NCI-H345 (cell line): ENCODE results near the gene MRGPRX4.
"Not testable (repeated sequence)": the region's sequence is repeated elsewhere in the genome, so short reads cannot be mapped to it uniquely, and the experiment has no call there.

Source experiments
- DNase-seq: peaks from one replicate; lab custom pipeline; 2025; lab: John Stamatoyannopoulos, UW

The MRGPRX4 gene

DNA sequence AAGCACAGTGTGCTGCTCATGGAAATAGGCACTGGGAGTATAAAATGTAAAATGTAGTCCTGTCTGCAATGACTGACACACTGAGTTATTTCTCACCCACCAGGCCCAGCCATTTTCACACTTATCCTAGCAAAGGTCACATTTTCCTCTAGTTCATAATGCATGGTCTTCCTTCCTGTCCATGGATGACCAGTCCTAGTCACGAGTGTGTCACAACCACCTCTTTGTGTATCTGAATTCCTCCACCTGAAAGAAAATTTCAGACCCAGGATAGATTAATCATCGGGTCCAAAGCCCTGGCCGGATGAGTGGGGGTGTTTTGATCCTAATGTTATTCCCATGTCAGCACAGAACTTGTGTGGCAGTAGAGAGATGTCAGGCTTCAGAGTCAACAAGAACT is at the start of gene MRGPRX4:
Gene MRGPRX4 (plus strand): TSS at position 172 of the 400 bp plus-strand sequence. CDS start 420 bp downstream, outside the sequence.
- DNase-seq: no peak

DNA sequence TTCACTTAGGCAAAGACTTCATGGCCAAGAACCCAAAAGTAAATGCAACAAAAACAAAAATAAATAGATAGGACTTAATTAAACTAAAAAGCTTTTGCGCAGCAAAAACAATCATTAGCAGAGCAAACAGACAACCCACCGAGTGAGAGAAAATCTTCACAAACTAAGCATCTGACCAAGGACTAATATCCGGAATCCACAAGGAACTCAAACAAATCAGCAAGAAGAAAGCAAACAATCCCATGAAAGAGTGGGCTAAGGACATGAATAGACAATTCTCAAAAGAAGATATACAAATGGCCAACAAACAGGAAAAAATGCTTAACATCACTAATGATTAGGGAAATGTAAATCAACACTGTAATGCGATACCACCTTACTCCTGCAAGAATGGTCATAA is 41.5 kb upstream of the MRGPRX4 start:
- not testable (repeated sequence) for DNase-seq

- DNase-seq: no peak
Measured at GRCh38 chr11:18132341-18132740, 40.3 kb upstream of the MRGPRX4 start, which contains the start of gene MRGPRX3. TSS of gene MRGPRX3 (plus strand) at chr11:18132571. CDS start at chr11:18137203, 4,632 bp downstream.

- DNase-seq: no peak
Measured at GRCh38 chr11:18135308-18135707, 37.3 kb upstream of the MRGPRX4 start.

DNA sequence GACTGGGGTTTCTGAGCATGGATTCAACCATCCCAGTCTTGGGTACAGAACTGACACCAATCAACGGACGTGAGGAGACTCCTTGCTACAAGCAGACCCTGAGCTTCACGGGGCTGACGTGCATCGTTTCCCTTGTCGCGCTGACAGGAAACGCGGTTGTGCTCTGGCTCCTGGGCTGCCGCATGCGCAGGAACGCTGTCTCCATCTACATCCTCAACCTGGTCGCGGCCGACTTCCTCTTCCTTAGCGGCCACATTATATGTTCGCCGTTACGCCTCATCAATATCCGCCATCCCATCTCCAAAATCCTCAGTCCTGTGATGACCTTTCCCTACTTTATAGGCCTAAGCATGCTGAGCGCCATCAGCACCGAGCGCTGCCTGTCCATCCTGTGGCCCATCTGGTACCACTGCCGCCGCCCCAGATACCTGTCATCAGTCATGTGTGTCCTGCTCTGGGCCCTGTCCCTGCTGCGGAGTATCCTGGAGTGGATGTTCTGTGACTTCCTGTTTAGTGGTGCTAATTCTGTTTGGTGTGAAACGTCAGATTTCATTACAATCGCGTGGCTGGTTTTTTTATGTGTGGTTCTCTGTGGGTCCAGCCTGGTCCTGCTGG is 35.3 kb upstream of the MRGPRX4 start:
- no peak for DNase-seq

DNA sequence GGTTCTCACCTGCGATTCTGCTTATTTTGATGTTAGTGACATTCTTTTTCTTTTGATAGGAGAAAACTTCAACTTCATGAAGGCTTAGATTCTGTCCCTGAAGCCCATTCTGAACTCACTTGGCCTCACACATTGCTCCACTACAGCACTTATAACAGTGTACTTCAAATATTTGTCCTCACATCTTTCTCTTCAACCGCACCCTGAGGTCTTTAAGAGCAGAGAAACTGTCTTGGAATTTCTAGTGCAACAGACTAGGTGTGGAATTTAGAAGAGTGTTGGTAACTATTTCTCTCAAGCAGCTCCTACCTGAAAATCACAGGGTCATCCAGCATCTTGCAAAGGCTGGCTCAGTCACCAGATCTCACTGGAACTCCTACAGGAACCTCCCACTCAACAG is 32.5 kb upstream of the MRGPRX4 start:
- DNase-seq: no peak

DNA sequence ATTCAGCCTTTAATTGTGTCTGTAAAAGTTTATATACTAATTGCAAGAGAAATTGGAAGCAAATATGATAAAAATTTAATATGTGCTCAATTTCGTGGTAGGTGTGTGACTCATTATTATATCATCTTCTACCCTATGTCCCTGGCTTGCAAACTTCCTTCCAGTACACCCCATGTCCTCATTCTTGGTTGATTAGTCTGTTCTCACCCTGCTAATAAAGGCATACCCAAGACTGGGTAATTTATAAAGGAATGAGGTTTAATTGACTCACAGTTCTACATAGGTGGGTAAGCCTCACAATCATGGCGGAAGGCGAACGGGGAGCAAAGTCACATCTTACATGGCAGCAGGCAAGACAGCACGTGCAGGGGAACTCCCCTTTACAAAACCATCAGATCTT is 28.4 kb upstream of the MRGPRX4 start:
- DNase-seq: no peak

DNA sequence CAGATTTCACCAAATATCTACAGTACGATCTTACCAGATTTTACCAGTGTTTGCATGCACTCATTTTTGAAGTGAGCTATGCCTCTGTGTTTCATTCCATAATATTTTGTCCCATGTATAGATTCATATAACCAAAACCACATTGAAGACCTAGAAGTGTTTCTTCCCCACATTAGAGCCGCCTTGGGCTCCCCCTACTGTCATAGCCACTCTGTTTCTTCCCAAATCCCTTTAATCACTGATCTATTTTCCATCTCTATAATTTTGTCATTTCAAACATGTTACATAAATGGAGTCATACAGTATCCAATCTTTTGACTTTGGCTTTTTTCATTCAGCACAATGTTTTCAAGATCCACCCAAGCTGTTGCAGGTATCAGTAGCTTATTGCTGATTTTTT is 27.6 kb upstream of the MRGPRX4 start:
- no peak for DNase-seq

DNA sequence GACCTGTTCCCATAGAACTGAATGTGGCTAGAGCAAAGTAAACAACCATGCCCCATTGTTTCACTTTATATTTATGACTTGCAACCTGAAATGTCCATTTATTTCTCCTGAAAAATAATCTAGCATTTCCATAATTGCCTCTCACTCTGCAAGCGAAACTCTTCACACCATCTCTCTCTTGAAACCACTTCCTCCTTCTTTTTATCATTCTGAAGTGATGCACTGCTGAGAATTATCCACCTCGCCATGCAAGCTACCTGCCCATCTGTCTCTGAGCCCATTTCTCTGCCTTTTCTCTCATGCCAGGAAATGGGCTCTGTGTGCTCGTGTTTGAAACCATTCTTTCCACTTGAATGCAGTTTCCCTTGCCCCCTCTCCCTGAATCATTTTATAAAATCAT is 26.8 kb upstream of the MRGPRX4 start:
- no peak for DNase-seq

GRCh38 chr11:18151581-18151980 is 21.1 kb upstream of the MRGPRX4 start:
- DNase-seq: no peak

GRCh38 chr11:18168372-18168771 is 4.3 kb upstream of the MRGPRX4 start:
- DNase-seq: no peak

DNA sequence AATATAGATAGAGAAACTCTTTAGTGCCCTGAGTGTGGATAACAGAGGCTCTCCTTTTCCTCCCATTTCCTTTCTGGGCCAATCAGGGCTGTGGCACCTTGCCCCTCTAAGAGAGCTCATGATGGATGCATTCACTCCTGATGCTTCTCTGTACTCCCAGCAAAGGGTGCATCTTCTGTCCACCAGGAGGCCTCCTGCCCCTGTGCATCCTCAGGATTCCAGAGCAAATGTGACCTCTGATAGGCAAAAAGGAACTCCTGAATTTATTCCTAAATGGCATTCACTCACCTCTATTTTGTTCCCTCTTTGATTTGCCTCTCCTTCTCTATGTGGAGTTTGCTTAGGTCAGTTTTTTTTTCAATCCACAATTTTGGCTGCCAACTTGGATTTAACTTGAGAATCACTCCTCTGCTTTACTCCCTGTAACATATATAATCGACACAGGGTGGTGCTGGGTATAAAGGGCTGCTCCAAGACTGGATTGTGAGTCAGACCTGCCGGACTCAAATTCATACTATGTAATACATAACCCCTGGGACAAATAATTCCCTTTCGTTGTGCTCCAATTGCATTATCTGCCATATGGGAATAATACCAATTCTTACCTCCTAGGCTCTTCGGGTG is 1.1 kb upstream of the MRGPRX4 start:
- DNase-seq: peak; percentile 26

GRCh38 chr11:18173225-18173866 is 709 bp downstream of the MRGPRX4 start:
- DNase-seq: no peak

DNA sequence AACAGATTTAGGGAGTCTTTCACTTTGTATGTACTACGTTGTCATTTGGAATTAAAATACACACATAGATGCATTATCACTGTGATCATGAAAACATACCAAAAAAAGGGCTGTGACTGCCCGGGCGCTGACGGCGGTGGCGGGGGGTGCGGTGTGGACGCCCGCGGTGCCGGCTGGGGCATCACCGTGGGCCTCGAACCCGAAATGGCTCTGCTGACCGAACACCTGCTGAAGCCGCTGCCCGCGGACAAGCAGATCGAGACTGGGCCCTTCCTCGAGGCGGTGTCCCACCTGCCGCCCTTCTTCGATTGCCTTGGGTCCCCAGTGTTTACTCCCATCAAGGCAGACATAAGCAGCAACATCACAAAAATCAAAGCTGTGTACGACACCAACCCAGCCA is 16.2 kb downstream of the MRGPRX4 start:
- DNase-seq: no peak

DNA sequence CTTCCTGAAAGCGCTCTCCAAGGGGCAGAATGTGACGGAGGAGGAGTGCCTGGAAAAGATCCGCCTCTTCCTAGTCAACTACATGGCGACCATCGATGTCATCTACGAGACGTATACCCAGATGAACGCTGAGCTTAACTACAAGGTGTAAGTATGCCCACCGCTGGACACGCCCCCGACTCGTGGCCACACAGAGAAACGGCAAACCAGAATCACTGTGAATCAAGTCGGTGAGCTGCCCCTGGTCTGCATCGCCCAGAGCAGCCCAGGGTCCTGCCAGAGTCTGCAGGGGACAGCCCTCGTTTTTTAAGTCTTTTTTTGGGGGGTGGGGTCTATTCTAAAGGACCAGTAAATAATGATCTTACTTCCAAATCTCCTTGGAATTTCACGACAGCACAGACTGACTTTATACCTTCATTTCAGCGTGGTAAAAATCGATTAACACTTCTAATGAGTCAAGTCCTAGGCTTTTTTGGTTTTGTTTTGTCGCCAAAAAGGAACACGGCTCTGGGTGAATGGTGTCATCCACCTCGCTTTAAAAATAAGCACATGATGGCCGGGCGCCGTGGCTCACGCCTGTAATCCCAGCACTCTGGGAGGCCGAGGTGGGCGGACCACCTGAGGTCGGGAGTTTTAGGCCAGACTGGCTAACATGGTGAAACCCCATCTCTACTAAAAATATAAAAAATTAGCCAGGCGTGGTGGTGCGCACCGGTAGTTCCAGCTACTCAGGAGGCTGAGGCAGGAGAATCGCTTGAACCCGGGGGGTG is 17.0 kb downstream of the MRGPRX4 start:
- not testable (repeated sequence) for DNase-seq

DNA sequence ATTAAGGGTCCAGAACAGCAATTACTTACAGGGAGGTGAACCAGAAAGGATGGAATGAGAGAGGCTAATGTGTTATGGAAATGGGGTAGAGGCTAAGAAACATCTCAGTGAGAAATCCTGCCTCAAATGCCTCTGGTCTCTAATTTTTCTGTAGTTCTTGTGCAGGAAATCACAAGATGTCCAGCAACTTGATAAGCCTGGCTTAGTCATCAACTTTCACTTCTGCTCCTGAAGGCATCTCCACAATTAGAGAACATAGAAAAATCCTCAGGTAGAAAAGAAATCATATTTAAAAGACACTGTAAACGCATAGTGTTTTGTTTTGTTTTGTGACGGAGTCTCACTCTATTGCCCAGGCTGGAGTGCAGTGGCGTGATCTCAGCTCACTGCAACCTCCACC is 18.7 kb downstream of the MRGPRX4 start:
- no peak for DNase-seq

GRCh38 chr11:18193010-18193409 is 20.4 kb downstream of the MRGPRX4 start:
- peak; percentile 79 for DNase-seq

DNA sequence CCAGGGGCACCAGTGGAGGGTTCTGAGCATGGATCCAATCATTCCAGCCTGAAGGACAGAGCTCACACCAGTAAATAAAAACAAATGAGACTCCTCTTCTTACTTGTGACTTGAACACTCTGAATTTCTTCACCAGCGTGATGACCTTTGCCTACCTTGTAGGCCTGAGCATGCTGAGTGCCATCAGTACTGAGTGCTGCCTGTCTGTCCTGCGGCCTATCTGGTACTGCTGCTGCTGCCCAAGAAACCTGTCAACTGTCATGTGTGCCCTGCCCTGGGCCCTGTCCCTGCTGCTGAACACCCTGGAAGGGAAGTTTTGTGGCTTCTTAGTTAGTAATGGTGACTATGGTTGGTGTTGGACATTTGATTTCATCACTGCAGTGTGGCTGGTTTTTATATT is 23.9 kb downstream of the MRGPRX4 start:
- no peak for DNase-seq

GRCh38 chr11:18197738-18198137 is 25.1 kb downstream of the MRGPRX4 start:
- not testable (repeated sequence) for DNase-seq

DNA sequence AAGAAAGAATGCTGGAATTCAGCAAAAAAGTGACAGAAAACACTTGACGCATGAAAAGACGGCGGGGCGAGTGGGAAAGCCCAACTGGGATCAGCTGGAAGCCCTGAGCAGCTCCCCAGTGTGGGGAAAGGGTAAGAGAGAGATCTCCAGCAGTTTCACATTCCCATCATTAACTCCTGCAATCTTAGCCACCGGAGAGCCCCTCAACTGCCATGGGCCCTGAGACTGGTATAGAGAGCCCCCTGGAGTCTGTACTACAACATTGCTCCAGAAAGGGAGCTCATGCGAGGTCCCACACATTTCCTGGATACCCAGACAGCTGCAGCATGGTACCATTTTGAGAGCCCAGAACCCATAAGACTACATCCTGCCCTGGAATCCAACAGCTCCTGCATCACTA is 31.1 kb downstream of the MRGPRX4 start:
- peak; percentile 36 for DNase-seq

DNA sequence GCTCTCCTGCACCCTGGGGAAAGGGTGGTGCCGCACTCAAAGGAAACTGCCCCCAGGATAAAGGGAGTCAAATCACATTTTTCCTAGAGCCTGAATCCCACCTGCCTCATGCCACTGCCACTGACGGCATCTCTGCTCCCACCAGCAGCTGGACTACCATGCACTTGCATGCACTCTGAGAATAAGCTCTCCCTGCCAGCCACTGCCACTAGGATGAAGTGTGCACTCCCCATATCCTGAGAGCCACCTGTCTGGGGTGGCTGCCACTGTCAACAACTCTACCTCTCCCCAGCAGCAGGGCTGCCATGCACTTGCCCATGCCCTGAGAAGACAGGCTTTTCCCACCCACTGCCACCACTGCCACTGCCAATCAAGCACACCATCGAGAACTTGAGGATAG is 31.6 kb downstream of the MRGPRX4 start:
- DNase-seq: no peak

GRCh38 chr11:18204771-18205170 is 32.1 kb downstream of the MRGPRX4 start:
- DNase-seq: no peak

- no peak for DNase-seq
Measured at GRCh38 chr11:18209058-18209457, 36.4 kb downstream of the MRGPRX4 start.
